Stimulated activated naive CD8-positive, alpha-beta T cell treated with anti-CD3 and anti-CD28 coated beads, Interleukin-15, Interleukin-2, amounts not matched to agents 100 ng/mL and 50 ng/mL, for 24 hours (primary cell): ENCODE results near the gene ABT1.
A peak's percentile ranks its signal among the peaks of the same experiment; 100 is the strongest.

Experiments used
- H3K27ac Mint-ChIP-seq: one replicate; pipeline ENCODE4 v1.8.0; 2021; ENCODE audit warnings: mild to moderate bottlenecking, mixed read lengths
- H3K27me3 Mint-ChIP-seq: one replicate; pipeline ENCODE4 v1.8.0; 2021; ENCODE audit warnings: mixed read lengths
- H3K36me3 Mint-ChIP-seq: one replicate; pipeline ENCODE4 v1.8.0; 2021; ENCODE audit warnings: low read depth, mixed read lengths
- H3K4me1 Mint-ChIP-seq: one replicate; pipeline ENCODE4 v1.8.0; 2021; ENCODE audit warnings: low read depth, mixed read lengths
- H3K4me3 Mint-ChIP-seq: one replicate; pipeline ENCODE4 v1.8.0; 2021; ENCODE audit warnings: mild to moderate bottlenecking, mixed read lengths
- H3K9me3 Mint-ChIP-seq: one replicate; pipeline ENCODE4 v1.8.0; 2021; ENCODE audit warnings: mixed read lengths

ABT1 gene

DNA sequence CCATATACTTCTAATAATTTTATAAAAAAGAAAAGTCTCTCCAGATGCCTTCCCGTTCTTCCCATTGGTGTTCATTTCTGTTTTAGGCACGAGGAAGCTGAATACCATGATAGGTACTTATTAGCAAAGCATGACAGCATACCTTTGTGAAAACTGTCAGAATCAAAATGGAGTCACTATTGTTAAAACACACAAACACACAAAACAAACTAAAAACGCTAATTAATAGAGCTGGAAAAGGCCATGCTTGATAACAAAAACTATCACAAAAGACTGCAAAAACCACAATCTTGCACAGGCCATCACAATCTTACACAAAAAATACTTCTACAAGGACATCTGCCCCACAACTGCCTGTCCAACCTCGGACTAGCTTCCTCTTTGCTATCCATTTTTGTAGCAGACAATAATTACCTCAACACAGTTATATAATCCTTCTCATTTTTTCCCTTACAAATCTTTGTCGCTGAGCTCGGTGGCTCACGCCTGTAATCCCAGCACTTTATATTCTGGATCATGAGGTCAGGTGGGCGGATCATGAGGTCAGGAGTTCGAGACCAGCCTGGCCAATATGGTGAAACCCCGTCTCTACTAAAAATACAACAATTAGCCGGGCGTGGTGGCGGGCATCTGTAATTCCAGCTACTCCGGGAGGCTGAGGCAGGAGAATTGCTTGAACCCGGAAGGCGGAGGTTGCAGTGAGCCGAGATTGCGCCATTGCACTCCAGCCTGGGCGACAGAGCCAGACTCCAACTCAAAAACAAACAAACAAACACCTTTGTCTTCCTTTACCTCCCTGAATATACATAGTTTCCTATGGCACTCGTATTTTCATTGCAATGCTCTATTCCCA is 3.2 kb upstream of the ABT1 start:
- H3K4me1 Mint-ChIP-seq = peaks cover 8% of the 10 kb centered on the region
- peaks cover 46% of the 10 kb centered on the region for H3K27me3 Mint-ChIP-seq
- H3K4me3 Mint-ChIP-seq = no peak overlapping the region
- no peak overlapping the region for H3K27ac Mint-ChIP-seq
- H3K36me3 Mint-ChIP-seq = peaks cover 11% of the 10 kb centered on the region
- no peaks in the 10 kb centered on the region for H3K9me3 Mint-ChIP-seq

DNA sequence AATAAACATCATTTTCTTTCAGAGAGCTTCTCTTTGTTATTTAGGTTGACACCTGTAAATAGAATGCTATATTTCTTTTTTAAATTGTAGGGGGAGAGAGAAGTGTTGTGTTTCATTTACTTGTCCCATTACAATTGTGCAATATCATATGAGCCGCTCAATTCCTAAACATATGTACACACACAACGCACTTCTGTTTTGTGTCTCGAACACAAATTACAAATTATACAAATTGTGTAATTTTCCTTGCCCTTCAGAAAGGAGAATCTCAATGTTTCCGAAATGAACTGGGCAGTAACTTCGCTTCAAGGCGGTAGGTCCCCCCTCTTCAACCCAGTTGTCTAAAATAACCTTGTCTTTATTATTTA is 2.6 kb upstream of the ABT1 start:
- Mint-ChIP-seq H3K4me1 (peaks cover 14% of the 10 kb centered on the region), H3K27me3 (peaks cover 46% of the 10 kb centered on the region), H3K9me3 (no peaks in the 10 kb centered on the region), H3K27ac (no peak overlapping the region), H3K4me3 (peak overlapping the region; percentile 44), H3K36me3 (peaks cover 17% of the 10 kb centered on the region)

DNA sequence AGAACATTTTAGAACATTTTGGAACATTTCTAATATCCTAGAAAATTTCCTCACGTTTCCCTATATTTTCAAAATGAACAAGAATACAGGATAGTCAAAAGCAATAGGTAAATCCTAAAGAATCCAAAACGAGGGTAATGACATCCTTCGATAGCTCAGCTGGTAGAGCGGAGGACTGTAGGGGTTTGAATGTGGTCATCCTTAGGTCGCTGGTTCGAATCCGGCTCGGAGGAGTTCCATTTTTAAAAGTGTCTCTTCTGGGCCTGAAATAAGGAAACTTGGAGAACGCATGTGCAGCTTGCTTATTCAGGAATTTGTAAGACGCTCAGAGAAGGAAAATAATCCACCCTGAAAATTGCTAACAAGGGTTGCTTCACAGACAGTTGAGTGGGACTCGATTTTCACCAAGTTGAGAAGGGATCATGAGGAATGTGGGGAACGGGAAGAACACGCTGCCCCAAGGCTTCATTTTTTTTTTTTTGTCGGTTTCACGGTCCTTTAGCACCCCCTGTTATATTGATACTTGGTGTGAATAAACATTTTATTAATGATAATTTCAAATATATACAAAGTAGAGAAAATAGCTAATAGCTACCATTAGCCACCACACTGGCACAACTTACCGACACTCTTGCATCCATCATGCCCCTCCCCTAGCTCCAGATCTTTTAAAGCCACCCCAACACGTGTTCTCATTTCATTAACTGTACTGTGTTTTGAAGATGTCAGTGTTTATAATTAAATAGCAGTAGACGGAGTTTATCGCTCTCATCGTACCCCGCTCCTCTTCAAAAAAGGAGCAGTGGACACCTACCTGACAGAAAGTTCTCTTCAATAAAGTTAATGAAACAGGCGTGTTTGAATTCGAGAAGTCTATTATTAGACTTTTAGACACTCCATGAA is 1.8 kb upstream of the ABT1 start:
- Mint-ChIP-seq H3K4me3 (peak overlapping the region; percentile 44), H3K36me3 (peaks cover 26% of the 10 kb centered on the region), H3K27ac (peak overlapping the region; percentile 73), H3K9me3 (no peaks in the 10 kb centered on the region), H3K27me3 (peaks cover 41% of the 10 kb centered on the region), H3K4me1 (peaks cover 23% of the 10 kb centered on the region)

DNA sequence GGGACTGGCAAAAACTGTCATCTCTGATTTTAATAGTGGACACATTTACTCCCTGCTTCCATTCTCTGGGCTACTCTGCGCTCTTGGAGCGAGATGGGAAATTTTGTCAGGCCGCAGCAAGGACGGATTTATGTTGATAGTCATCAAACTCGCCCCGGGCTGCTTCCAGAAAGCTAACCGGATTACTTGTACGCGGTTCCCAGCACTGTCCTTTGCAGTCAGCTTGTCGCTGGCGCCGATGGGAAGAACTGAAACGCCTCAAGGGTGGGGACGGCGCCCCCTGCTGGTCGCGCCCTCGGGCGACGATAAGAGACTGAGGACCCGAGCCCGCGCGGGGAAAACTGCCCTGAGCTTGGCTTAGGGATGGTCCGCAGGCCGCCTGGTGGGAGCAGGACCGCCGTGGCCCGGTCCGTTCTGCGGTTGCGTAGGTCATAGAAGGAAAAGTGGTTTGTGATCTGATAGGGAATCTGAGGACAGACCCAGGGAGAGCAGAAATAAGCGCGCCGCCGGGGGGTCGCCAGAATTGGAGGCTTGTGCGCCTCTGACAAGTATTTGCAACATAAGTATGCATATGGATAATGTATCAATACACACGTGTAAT is 984 bp upstream of the ABT1 start:
- Mint-ChIP-seq H3K27ac (no peak overlapping the region), H3K36me3 (peaks cover 30% of the 10 kb centered on the region)

DNA sequence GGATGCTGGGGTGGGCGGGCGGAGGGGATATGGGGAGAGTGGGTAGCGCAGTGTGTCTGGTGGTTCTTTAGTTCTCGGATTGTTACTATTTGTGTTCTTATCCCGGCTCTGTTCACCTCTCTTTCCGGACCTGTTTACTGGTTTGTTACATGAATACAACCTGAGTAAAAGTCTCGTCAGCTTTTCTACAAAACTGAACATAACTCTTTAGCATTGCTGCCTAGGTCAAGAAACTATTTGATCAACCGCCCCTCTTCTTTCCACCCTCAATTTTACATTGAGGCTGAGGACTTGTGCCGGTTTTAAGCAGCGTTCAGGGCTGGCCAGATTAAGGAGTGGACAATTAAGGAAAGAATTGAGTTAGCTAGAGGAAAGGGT is 625 bp downstream of the ABT1 start:
- Mint-ChIP-seq H3K27me3 (peaks cover 23% of the 10 kb centered on the region), H3K4me3 (no peak overlapping the region), H3K27ac (no peak overlapping the region), H3K36me3 (peaks cover 30% of the 10 kb centered on the region), H3K4me1 (peaks cover 42% of the 10 kb centered on the region), H3K9me3 (no peaks in the 10 kb centered on the region)

More for the DNA sequence above, 984 bp upstream of the ABT1 start:
- H3K27me3 Mint-ChIP-seq = peaks cover 35% of the 10 kb centered on the region
- H3K4me3 Mint-ChIP-seq = no peak overlapping the region
- H3K9me3 Mint-ChIP-seq = no peaks in the 10 kb centered on the region
- H3K4me1 Mint-ChIP-seq = peaks cover 31% of the 10 kb centered on the region

DNA sequence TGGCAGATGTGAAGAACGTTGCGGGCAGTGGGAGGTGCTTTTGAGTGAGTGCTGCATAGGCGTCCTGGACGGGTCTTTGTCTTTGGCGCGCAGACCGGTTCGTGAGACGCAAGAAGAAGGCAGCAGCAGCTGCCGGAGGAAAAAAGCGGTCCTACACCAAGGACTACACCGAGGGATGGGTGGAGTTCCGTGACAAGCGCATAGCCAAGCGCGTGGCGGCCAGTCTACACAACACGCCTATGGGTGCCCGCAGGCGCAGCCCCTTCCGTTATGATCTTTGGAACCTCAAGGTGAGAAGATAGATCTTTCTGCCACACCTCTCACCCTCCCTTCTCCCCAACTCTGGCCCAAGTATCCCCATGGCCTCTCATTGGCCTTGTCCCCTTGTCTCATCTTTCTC is 1.1 kb downstream of the ABT1 start:
- Mint-ChIP-seq H3K4me3 (no peak overlapping the region), H3K36me3 (peaks cover 30% of the 10 kb centered on the region), H3K27ac (no peak overlapping the region), H3K4me1 (peaks cover 46% of the 10 kb centered on the region), H3K9me3 (no peaks in the 10 kb centered on the region), H3K27me3 (peaks cover 21% of the 10 kb centered on the region)

DNA sequence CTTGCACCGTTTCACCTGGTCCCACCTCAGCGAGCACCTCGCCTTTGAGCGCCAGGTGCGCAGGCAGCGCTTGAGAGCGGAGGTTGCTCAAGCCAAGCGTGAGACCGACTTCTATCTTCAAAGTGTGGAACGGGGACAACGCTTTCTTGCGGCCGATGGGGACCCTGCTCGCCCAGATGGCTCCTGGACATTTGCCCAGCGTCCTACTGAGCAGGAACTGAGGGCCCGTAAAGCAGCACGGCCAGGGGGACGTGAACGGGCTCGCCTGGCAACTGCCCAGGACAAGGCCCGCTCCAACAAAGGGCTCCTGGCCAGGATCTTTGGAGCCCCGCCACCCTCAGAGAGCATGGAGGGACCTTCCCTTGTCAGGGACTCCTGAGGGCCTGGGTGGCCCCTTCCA is 1.5 kb downstream of the ABT1 start:
- Mint-ChIP-seq H3K27ac (no peak overlapping the region), H3K9me3 (no peaks in the 10 kb centered on the region), H3K4me1 (peaks cover 51% of the 10 kb centered on the region), H3K36me3 (peaks cover 30% of the 10 kb centered on the region), H3K4me3 (no peak overlapping the region), H3K27me3 (peaks cover 17% of the 10 kb centered on the region)

DNA sequence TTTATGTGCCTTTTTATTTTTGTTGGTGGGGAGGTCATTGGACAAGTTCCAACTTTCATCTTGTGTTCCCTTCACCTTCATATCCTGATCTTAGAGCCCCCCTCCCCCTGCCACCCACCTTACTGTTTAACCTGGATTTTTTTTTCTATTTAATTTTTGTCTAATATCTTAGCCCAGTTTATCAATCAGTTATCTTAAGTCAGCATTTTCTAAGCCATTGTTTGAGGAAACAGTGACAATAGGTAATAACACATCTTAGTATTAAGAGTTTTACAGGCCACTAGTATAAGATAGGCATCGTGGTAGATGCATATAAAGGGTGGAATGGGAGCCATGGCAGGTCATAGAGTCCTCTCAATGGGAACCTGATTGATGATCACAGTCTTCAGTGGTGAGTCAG is 2.4 kb downstream of the ABT1 start:
- Mint-ChIP-seq H3K27ac (peak overlapping the region; percentile 95), H3K36me3 (peaks cover 30% of the 10 kb centered on the region), H3K4me1 (peaks cover 59% of the 10 kb centered on the region), H3K4me3 (peak overlapping the region; percentile 44), H3K27me3 (peaks cover 8% of the 10 kb centered on the region), H3K9me3 (no peaks in the 10 kb centered on the region)

DNA sequence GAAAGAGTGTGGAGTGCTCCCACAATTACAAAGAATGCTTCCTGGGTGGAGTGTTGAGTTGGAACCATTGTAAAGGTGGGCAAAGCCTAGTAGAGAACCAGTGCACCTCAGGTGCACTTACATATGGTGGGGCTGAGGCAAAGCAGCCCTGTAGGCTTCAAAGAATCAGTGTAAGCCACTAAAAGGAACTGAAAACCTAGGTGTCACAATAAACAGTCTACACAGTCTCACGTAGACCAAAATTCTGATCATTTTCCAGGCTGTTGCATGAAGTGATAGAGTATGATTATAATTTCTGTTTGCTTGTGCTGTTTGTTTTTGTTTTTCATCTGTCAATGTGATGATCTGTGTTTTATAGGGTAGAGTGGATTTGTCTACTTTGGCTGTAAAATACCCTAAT is 2.8 kb downstream of the ABT1 start:
- Mint-ChIP-seq H3K4me3 (peak overlapping the region; percentile 44), H3K27ac (peak overlapping the region; percentile 95)

DNA sequence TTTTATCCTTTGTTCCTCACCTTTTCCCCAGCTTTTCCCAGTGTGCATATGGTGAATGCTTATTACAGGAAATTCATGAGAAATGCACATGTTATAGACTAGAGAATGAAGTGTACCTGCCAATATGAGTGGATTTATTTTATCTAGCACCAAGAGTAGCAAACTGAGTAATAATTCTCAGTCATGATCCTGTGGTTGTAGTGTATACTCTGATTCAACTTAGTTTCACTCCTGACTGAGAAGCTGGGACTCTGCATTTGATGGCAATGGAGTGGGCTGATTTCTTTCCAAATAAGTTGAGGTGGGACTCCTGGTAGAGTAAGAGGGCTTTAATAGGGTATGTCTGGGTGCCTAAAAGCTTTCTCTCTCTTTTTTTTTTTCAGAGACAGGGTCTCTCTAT is 4.0 kb downstream of the ABT1 start:
- Mint-ChIP-seq H3K9me3 (no peaks in the 10 kb centered on the region), H3K36me3 (peaks cover 30% of the 10 kb centered on the region), H3K27me3 (no peaks in the 10 kb centered on the region), H3K27ac (peak overlapping the region; percentile 95), H3K4me3 (peak overlapping the region; percentile 12), H3K4me1 (peaks cover 73% of the 10 kb centered on the region)

More for the DNA sequence above, 2.8 kb downstream of the ABT1 start:
- H3K9me3 Mint-ChIP-seq = no peaks in the 10 kb centered on the region
- peaks cover 30% of the 10 kb centered on the region for H3K36me3 Mint-ChIP-seq
- H3K27me3 Mint-ChIP-seq = peaks cover 4% of the 10 kb centered on the region
- peaks cover 64% of the 10 kb centered on the region for H3K4me1 Mint-ChIP-seq

DNA sequence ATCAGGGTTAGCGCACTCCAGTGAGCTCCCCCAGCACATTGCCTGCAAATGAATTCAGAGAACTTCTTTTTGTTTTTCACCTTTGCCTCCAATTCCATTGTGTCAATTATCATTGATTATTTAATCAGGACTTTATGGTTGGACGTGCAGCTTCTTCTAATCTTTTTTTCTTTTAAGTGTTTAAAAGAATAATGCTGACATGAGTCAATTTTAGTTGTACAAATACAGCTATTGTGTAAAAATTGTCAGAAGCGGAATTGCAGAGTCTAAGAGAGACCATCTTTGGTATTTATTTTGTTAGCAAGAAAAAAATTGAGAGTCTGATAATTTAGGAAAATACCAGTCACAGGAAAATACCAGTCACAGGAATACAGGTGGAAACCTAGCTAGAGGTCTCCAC is 5.5 kb downstream of the ABT1 start:
- Mint-ChIP-seq H3K36me3 (peaks cover 30% of the 10 kb centered on the region), H3K27me3 (no peaks in the 10 kb centered on the region), H3K4me3 (no peak overlapping the region), H3K4me1 (peaks cover 73% of the 10 kb centered on the region), H3K9me3 (no peaks in the 10 kb centered on the region), H3K27ac (peak overlapping the region; percentile 91)

DNA sequence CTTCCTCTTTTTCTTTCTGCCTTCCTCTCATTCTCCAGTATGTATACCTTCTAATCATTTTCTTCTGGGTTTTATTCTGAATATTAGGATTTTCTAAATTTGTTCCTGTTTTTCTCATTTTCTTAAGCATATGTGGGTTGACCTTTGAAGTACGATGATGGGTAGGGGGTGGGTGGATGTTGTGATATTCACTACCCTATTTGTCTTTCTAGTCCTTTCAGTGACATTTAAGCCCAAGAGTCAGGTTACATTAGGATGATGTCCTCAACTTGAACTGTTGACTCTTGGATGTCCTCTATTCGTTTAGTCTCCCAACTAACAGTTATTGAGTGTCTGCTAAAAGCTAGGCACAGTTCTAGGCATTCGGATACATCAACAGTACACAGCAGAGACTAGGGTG is 7.3 kb downstream of the ABT1 start:
- Mint-ChIP-seq H3K4me3 (peak overlapping the region; percentile 45), H3K36me3 (peaks cover 14% of the 10 kb centered on the region), H3K9me3 (no peaks in the 10 kb centered on the region), H3K27ac (peak overlapping the region; percentile 91), H3K27me3 (no peaks in the 10 kb centered on the region), H3K4me1 (peaks cover 68% of the 10 kb centered on the region)

DNA sequence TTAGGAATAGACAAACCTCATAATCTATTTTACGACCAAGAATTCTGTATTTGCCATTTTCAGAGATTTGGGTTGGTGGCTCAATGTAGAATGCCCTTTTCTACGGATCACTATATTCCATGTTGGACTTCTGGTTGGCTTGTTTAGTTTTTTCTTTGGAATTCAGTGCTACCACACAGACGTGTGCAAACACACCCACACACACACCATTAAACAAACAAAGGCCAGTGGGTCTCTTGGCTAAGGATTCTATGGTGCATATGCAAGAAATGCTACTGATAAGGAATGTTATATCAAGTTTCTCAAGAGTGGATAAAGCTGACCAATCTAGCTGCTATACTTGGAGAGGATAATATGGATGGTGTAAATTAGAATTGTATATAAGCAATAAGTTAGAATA is 8.0 kb downstream of the ABT1 start:
- Mint-ChIP-seq H3K4me3 (no peak overlapping the region), H3K27ac (no peak overlapping the region), H3K27me3 (no peaks in the 10 kb centered on the region), H3K9me3 (no peaks in the 10 kb centered on the region), H3K36me3 (peaks cover 6% of the 10 kb centered on the region), H3K4me1 (peaks cover 60% of the 10 kb centered on the region)

DNA sequence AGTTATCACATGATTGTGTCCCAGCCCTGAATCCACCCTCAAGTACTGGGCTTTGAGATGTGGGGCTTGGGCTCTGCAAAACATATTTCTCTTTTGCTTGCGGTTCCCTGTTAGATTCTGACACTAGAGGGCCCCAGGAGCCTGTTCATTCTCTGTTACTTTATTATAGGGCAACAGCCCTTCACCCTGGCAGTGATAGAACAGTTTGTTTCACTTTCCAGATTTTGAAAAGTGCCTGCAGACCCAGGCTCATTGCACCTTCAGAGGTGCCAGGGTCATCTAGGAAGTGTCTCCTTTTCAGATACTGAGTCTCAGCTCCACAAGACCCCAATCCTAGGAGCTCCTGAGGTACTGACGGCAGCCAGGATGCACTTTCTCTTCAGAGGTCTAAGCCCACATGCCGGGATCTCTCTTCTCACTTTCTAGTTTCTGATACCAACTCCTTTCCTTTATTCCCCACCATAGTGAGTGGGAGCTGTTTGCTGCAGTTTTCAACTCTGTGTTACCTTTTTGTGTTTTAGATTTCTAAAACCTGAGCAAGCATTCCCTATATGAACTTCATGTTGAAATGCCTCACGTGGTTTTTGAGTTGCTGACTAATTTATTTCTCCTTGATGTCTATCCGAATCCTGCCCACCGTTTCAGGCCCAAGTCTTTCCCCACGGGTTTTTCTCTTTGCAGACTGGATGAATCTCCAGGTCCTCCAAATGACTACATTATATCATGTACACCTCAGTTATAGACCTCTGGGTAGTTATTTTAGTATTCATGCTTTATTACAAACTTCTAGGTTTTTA is 10.9 kb downstream of the ABT1 start:
- Mint-ChIP-seq H3K27ac (no peak overlapping the region), H3K9me3 (no peaks in the 10 kb centered on the region), H3K36me3 (no peaks in the 10 kb centered on the region), H3K4me1 (peaks cover 37% of the 10 kb centered on the region), H3K4me3 (peak overlapping the region; percentile 52), H3K27me3 (no peaks in the 10 kb centered on the region)
